ENCODE data around the gene MEIKIN. TPM values are rescaled to one million over a fixed set of nuclear protein-coding genes. Genes with fewer than 3 reads are reported as not detected.

The MEIKIN gene
- total and polyA plus RNA-seq, 3 experiments from 2014 or later, result 0.53 to 0.69 TPM; not detected in 1

DNA sequence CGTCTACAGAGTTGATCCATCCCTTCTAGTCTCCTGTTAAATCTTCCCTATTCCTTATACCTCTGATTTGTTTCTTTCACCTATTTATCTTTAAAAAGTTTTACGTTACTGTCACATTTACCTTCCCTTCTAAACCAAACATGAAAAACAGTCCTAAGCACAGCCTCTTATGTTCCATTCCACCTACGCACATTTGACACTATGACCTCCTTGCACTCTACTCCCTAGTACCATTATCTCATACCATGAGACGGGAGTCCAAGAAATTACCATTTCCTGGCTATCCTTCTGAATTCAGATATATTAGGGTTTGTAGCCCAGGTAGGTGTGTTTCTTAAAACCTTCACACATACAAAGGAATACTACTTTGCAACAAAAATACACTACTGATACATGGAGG is 173.8 kb downstream of the MEIKIN start:
- H3K27ac Mint-ChIP-seq, result no peak overlapping the region
- Histone ChIP-seq H3K4me1 (ENCODE audit: insufficient read depth, low read length) (no peaks in the 10 kb centered on the region), H3K27me3 (ENCODE audit: insufficient read depth, low read length, poor library complexity, severe bottlenecking) (no peaks in the 10 kb centered on the region), H3K4me3 (ENCODE audit: low read length) (no peak overlapping the region), H3K36me3 (ENCODE audit: insufficient read depth, low read length) (no peaks in the 10 kb centered on the region), H3K9me3 (ENCODE audit: low read length) (no peaks in the 10 kb centered on the region), H3K27ac (ENCODE audit: low read depth, low read length) (no peak overlapping the region)
- CTCF ChIA-PET, result no interaction called here
- no peaks in the 10 kb centered on the region for H3K36me3 Mint-ChIP-seq
- peaks cover 12 to 27% (median 20%) of the 10 kb centered on the region in 3 donors for H3K4me1 Mint-ChIP-seq
- H3K4me3 Mint-ChIP-seq, result no peak overlapping the region
- DNase-seq, result no peak
- POLR2A ChIA-PET, result no interaction called here
- H3K27me3 Mint-ChIP-seq, result no peaks in the 10 kb centered on the region
- peaks cover 0 to 3% (median 0%) of the 10 kb centered on the region in 5 donors for H3K9me3 Mint-ChIP-seq

DNA sequence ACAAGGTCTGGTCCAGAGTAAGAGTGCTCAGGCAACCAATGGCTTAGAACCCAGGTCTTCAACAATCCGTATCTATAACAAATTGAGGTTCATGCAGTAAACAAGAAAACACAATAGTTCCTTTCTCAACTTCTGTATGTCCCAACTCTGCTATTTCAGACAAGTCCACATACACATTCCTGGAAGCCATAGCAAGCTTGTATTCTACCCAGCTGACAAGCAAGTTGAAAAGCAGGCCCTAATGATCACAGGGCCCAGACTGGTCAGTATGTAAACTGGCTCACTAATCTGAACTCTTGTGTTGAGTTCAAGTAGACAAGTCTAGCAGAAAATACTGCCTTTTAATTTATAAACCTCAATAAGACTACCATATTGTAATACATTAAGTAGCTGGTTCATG is 175.5 kb downstream of the MEIKIN start:
- POLR2A ChIA-PET, result no interaction called here
- no peak for DNase-seq
- H3K36me3 ChIP-seq (ENCODE audit: insufficient read depth, low read length), result no peaks in the 10 kb centered on the region
- no peak overlapping the region for H3K4me3 ChIP-seq (ENCODE audit: low read length)
- no peaks in the 10 kb centered on the region for H3K9me3 ChIP-seq (ENCODE audit: low read length)
- peaks cover 19 to 31% (median 19%) of the 10 kb centered on the region in 3 donors for H3K4me1 Mint-ChIP-seq
- H3K27ac Mint-ChIP-seq, result no peak overlapping the region
- H3K4me3 Mint-ChIP-seq, result no peak overlapping the region
- H3K27ac ChIP-seq (ENCODE audit: low read depth, low read length), result no peak overlapping the region
- H3K9me3 Mint-ChIP-seq, result peaks cover 0 to 3% (median 0%) of the 10 kb centered on the region in 5 donors
- no peaks in the 10 kb centered on the region for H3K27me3 ChIP-seq (ENCODE audit: insufficient read depth, low read length, poor library complexity, severe bottlenecking)
- no peaks in the 10 kb centered on the region for H3K27me3 Mint-ChIP-seq
- CTCF ChIA-PET, result no interaction called here
- no peaks in the 10 kb centered on the region for H3K4me1 ChIP-seq (ENCODE audit: insufficient read depth, low read length)
- H3K36me3 Mint-ChIP-seq, result peaks cover 0 to 7% (median 5%) of the 10 kb centered on the region in 3 donors

DNA sequence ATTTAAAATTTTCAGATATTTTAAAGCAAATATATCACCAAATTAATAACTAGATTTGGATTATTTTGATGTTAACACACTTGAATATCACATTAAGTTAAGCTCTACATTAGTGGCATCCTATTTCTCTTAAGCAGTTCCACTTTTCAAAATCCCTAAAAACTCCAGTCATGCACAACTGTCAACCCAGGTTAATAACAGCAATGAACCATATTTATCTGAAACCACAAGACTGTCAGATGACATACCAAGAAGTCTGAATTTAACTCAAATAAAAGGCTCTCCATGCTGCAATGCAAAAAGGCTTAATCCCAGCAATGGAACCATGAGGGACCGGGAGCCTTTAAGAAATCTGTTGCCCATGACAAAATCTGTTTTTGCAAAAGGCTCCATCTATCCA is 176.1 kb downstream of the MEIKIN start:
- Histone ChIP-seq H3K27me3 (ENCODE audit: insufficient read depth, low read length, poor library complexity, severe bottlenecking) (no peaks in the 10 kb centered on the region), H3K4me3 (ENCODE audit: low read length) (no peak overlapping the region), H3K4me1 (ENCODE audit: insufficient read depth, low read length) (no peaks in the 10 kb centered on the region), H3K36me3 (ENCODE audit: insufficient read depth, low read length) (no peaks in the 10 kb centered on the region), H3K9me3 (ENCODE audit: low read length) (no peaks in the 10 kb centered on the region), H3K27ac (ENCODE audit: low read depth, low read length) (no peak overlapping the region)
- Mint-ChIP-seq H3K27me3 (no peaks in the 10 kb centered on the region), H3K36me3 (peaks cover 3 to 10% (median 7%) of the 10 kb centered on the region in 3 donors), H3K27ac (no peak overlapping the region), H3K4me3 (no peak overlapping the region), H3K9me3 (peaks cover 0 to 3% (median 0%) of the 10 kb centered on the region in 5 donors), H3K4me1 (peaks cover 17 to 30% (median 19%) of the 10 kb centered on the region in 3 donors)
- ChIA-PET CTCF (no interaction called here), POLR2A (no interaction called here)
- no peak for DNase-seq

DNA sequence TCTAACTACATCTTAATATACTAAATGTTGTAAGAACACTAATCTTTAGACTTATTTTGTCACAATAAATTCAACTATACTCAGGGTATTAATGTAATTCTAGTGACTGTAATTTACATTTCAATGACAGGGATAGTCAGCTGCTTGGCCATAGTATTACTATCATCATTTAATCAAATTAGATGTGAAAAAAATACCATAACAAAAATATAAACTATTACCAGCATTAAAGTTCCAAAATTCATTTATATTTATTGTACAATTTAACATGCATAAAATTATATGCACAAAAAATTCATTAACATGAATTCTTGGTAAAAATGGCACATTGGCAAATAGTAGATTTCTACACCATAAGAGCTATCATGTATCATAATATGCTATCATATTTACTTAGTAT is 177.6 kb downstream of the MEIKIN start:
- Histone ChIP-seq H3K4me3 (ENCODE audit: low read length) (no peak overlapping the region), H3K36me3 (ENCODE audit: insufficient read depth, low read length) (no peaks in the 10 kb centered on the region), H3K4me1 (ENCODE audit: insufficient read depth, low read length) (no peaks in the 10 kb centered on the region), H3K27ac (ENCODE audit: low read depth, low read length) (no peak overlapping the region), H3K9me3 (ENCODE audit: low read length) (peaks cover 3% of the 10 kb centered on the region), H3K27me3 (ENCODE audit: insufficient read depth, low read length, poor library complexity, severe bottlenecking) (no peaks in the 10 kb centered on the region)
- DNase-seq, result no peak
- Mint-ChIP-seq H3K4me3 (no peak overlapping the region), H3K9me3 (peaks cover under 1 to 6% (median 3%) of the 10 kb centered on the region in 5 donors), H3K27ac (no peak overlapping the region), H3K4me1 (peaks cover 15 to 22% (median 18%) of the 10 kb centered on the region in 3 donors), H3K27me3 (no peaks in the 10 kb centered on the region), H3K36me3 (peaks cover 10 to 15% (median 10%) of the 10 kb centered on the region in 3 donors)
- CTCF ChIA-PET, result no interaction called here
- POLR2A ChIA-PET, result no interaction called here

DNA sequence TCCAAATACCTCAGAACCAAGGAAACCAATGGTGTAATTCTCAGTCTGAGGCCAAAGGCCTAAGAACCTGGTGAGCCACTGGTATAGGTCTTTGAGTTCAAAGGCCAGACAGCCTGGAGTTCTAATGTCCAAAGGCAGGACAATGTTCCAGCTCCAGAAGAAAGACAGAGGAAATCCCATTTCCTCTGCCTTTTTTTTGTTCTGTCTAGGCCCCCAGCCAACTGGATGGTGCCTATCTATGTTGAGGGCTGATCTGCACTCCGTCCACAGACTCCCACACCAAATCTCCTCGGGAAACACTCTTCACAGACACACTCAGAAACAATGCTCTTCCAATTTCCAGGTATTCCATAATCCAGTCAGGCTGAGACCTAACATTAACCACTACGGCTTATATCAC is 178.8 kb downstream of the MEIKIN start:
- Histone ChIP-seq H3K4me3 (ENCODE audit: low read length) (no peak overlapping the region), H3K27ac (ENCODE audit: low read depth, low read length) (no peak overlapping the region), H3K27me3 (ENCODE audit: insufficient read depth, low read length, poor library complexity, severe bottlenecking) (no peaks in the 10 kb centered on the region), H3K4me1 (ENCODE audit: insufficient read depth, low read length) (no peaks in the 10 kb centered on the region), H3K36me3 (ENCODE audit: insufficient read depth, low read length) (no peaks in the 10 kb centered on the region), H3K9me3 (ENCODE audit: low read length) (peaks cover 3% of the 10 kb centered on the region)
- Mint-ChIP-seq H3K4me1 (peaks cover 24 to 31% (median 27%) of the 10 kb centered on the region in 3 donors), H3K36me3 (peaks cover 14 to 17% (median 14%) of the 10 kb centered on the region in 3 donors), H3K27ac (peak overlapping the region in 2 of 8 donors; percentile 6 to 14), H3K27me3 (no peaks in the 10 kb centered on the region), H3K4me3 (no peak overlapping the region), H3K9me3 (peaks cover 2 to 6% (median 4%) of the 10 kb centered on the region in 5 donors)
- no peak for DNase-seq
- CTCF ChIA-PET, result no interaction called here
- POLR2A ChIA-PET, result no interaction called here

DNA sequence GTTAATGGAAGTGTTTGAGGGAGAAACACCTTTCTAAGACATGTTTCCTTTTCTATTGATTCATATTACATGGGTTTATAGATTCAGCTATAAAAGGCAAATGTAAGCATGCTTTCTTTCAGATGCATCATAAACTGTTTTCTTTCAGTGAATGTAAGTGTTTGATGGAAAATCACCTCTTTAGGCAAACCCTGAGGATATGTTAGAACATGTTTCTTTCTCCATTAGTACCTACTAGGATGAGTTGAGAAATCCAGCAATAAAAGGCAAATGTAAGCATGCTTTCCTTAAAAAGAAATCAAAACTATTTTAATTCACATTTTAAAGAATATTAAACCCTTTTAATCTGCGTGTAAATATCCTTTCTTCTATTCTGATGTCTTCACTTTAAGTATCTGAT is 180.2 kb downstream of the MEIKIN start:
- ChIA-PET POLR2A (no interaction called here), CTCF (no interaction called here)
- H3K4me3 Mint-ChIP-seq, result no peak overlapping the region
- DNase-seq, result no peak
- H3K4me1 Mint-ChIP-seq, result peaks cover 29 to 44% (median 42%) of the 10 kb centered on the region in 3 donors
- Histone ChIP-seq H3K36me3 (ENCODE audit: insufficient read depth, low read length) (no peaks in the 10 kb centered on the region), H3K27me3 (ENCODE audit: insufficient read depth, low read length, poor library complexity, severe bottlenecking) (no peaks in the 10 kb centered on the region), H3K4me3 (ENCODE audit: low read length) (no peak overlapping the region), H3K4me1 (ENCODE audit: insufficient read depth, low read length) (no peaks in the 10 kb centered on the region), H3K27ac (ENCODE audit: low read depth, low read length) (no peak overlapping the region), H3K9me3 (ENCODE audit: low read length) (peaks cover 3% of the 10 kb centered on the region)
- no peaks in the 10 kb centered on the region for H3K27me3 Mint-ChIP-seq
- peaks cover 14 to 17% (median 14%) of the 10 kb centered on the region in 3 donors for H3K36me3 Mint-ChIP-seq
- peaks cover 2 to 6% (median 4%) of the 10 kb centered on the region in 5 donors for H3K9me3 Mint-ChIP-seq
- H3K27ac Mint-ChIP-seq, result no peak overlapping the region

DNA sequence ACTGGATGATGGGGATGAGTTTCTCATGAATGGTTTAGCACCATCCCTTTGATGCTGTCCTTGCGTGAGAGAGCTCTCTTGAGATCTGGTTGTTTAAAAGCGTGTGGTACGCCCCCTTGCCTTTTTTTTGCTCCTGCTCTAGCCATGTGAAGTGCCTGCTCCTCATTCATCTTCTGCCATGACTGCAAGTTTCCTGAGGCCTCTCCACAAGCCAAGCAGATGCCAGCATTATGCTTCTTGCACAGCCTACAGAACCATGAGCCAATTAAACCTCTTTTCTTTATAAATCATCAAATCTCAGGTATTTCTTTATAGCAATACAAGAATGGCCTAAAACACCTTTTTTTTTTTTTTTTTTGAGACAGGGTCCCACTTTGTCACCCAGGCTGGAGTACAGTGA is 181.5 kb downstream of the MEIKIN start:
- no peak overlapping the region for H3K4me3 Mint-ChIP-seq
- H3K9me3 ChIP-seq (ENCODE audit: low read length), result peaks cover 3% of the 10 kb centered on the region
- H3K27ac ChIP-seq (ENCODE audit: low read depth, low read length), result no peak overlapping the region
- no peaks in the 10 kb centered on the region for H3K27me3 Mint-ChIP-seq
- H3K4me3 ChIP-seq (ENCODE audit: low read length), result no peak overlapping the region
- H3K36me3 ChIP-seq (ENCODE audit: insufficient read depth, low read length), result no peaks in the 10 kb centered on the region
- peaks cover 31 to 44% (median 42%) of the 10 kb centered on the region in 3 donors for H3K4me1 Mint-ChIP-seq
- ChIA-PET CTCF (no interaction called here), POLR2A (no interaction called here)
- H3K27ac Mint-ChIP-seq, result no peak overlapping the region
- no peak for DNase-seq
- H3K27me3 ChIP-seq (ENCODE audit: insufficient read depth, low read length, poor library complexity, severe bottlenecking), result no peaks in the 10 kb centered on the region
- H3K9me3 Mint-ChIP-seq, result peaks cover 2 to 6% (median 4%) of the 10 kb centered on the region in 5 donors
- no peaks in the 10 kb centered on the region for H3K4me1 ChIP-seq (ENCODE audit: insufficient read depth, low read length)
- H3K36me3 Mint-ChIP-seq, result peaks cover 14 to 17% (median 14%) of the 10 kb centered on the region in 3 donors

DNA sequence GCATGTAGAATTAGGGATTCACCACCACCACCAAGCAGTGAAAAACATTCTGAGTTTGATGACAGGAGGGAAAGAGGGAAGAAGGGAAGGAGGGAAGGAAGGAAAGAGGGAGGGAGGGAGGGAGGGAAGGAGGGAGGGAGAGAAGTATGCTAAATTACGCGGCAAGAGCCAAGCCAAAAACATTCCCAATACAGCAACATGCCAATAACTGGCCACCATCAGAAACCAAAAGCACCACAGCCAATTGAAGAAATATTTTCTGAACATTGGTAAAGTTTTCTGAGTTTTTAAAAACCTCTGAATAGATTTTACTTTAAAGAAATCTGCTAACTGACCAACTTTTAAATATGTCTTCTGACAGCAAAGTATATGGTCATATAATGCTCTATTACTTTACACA is 184.7 kb downstream of the MEIKIN start:
- H3K4me1 Mint-ChIP-seq, result peaks cover 30 to 36% (median 31%) of the 10 kb centered on the region in 3 donors
- Histone ChIP-seq H3K27me3 (ENCODE audit: insufficient read depth, low read length, poor library complexity, severe bottlenecking) (no peaks in the 10 kb centered on the region), H3K9me3 (ENCODE audit: low read length) (peaks cover 3% of the 10 kb centered on the region), H3K4me1 (ENCODE audit: insufficient read depth, low read length) (peaks cover 24% of the 10 kb centered on the region), H3K27ac (ENCODE audit: low read depth, low read length) (no peak overlapping the region), H3K4me3 (ENCODE audit: low read length) (no peak overlapping the region), H3K36me3 (ENCODE audit: insufficient read depth, low read length) (no peaks in the 10 kb centered on the region)
- H3K36me3 Mint-ChIP-seq, result peaks cover 12 to 17% (median 14%) of the 10 kb centered on the region in 3 donors
- DNase-seq, result no peak
- no peaks in the 10 kb centered on the region for H3K27me3 Mint-ChIP-seq
- H3K27ac Mint-ChIP-seq, result no peak overlapping the region
- no peak overlapping the region for H3K4me3 Mint-ChIP-seq
- ChIA-PET CTCF (no interaction called here), POLR2A (no interaction called here)
- peaks cover 0 to 6% (median 4%) of the 10 kb centered on the region in 5 donors for H3K9me3 Mint-ChIP-seq
